ENCODE results near the gene COG2. TPM values are rescaled to one million over a fixed set of nuclear protein-coding genes. Genes with fewer than 3 reads are reported as not detected.

The COG2 gene
- total and polyA plus RNA-seq, 2 of the 13 experiments (the other 11 are each of a cell fraction or from before 2014, with no cell fraction given) = 16.8 to 36.3 TPM

- TF ChIP-seq ZNF737 (CRISPR knock-in tag; IDR thresholded peaks at IDR 0.05; ENCODE audit: borderline replicate concordance) (peak; percentile 31; the same call in 1 of the 2 replicates), DPF2 (CRISPR knock-in tag; IDR thresholded peaks at IDR 0.05; ENCODE audit: borderline replicate concordance, low read depth) (peak; percentile 98), RFXANK (CRISPR knock-in tag; IDR thresholded peaks at IDR 0.05) (no peak; the same call in 1 of the 2 replicates), NR2F1 (CRISPR knock-in tag; IDR thresholded peaks at IDR 0.05) (peak; percentile 96 to 98), EZH2 (conservative IDR thresholded peaks at IDR 0.05; ENCODE audit: low read depth, low read length) (no peak), ZNF263 (CRISPR knock-in tag; IDR thresholded peaks at IDR 0.05) (peak; percentile 79), ZFP1 (CRISPR knock-in tag; IDR thresholded peaks at IDR 0.05) (peak; percentile 54; the same call in 1 of the 2 replicates), SP140L (CRISPR knock-in tag; IDR thresholded peaks at IDR 0.05; ENCODE audit: borderline replicate concordance) (peak; percentile 57; the same call in 1 of the 2 replicates), ZFP91 (CRISPR knock-in tag; IDR thresholded peaks at IDR 0.05; ENCODE audit: borderline replicate concordance) (peak; percentile 87), ZNF788 (CRISPR knock-in tag; IDR thresholded peaks at IDR 0.05; ENCODE audit: borderline replicate concordance) (peak; percentile 91; the same call in 1 of the 2 replicates), ZNF607 (CRISPR knock-in tag; IDR thresholded peaks at IDR 0.05; ENCODE audit: borderline replicate concordance) (peak; percentile 76; the same call in 1 of the 2 replicates), PAXIP1 (CRISPR knock-in tag; conservative IDR thresholded peaks at IDR 0.05) (peak; percentile 98), ZNF557 (CRISPR knock-in tag; IDR thresholded peaks at IDR 0.05) (peak; percentile 64; the same call in 1 of the 2 replicates), IRF9 (CRISPR knock-in tag; IDR thresholded peaks at IDR 0.05; ENCODE audit: borderline replicate concordance) (peak; percentile 99), DMAP1 (CRISPR knock-in tag; IDR thresholded peaks at IDR 0.05) (peak; percentile 95), RFXAP (CRISPR knock-in tag; IDR thresholded peaks at IDR 0.05; ENCODE audit: borderline replicate concordance) (peak; percentile 89), GLI4 (CRISPR knock-in tag; IDR thresholded peaks at IDR 0.05; ENCODE audit: borderline replicate concordance) (no peak), WIZ (CRISPR knock-in tag; IDR thresholded peaks at IDR 0.05) (peak; percentile 47; the same call in 1 of the 2 replicates), RAD21 (CRISPR knock-in tag; IDR thresholded peaks at IDR 0.05) (no peak; the same call in 1 of the 2 replicates), ZNF674 (CRISPR knock-in tag; IDR thresholded peaks at IDR 0.05; ENCODE audit: low read depth) (no peak), KDM6A (CRISPR knock-in tag; IDR thresholded peaks at IDR 0.05; ENCODE audit: low read depth) (peak; percentile 94), GATAD1 (CRISPR knock-in tag; IDR thresholded peaks at IDR 0.05) (peak; percentile 78), HNRNPK (IDR thresholded peaks at IDR 0.05; ENCODE audit: low read depth, low read length, poor library complexity, severe bottlenecking) (no peak), CREM (IDR thresholded peaks at IDR 0.05) (peak; percentile 90), CREM (CRISPR knock-in tag; IDR thresholded peaks at IDR 0.05) (no peak), STAG1 (CRISPR knock-in tag; IDR thresholded peaks at IDR 0.05) (peak; percentile 37)
Observed at GRCh38 chr1:230702934-230703678, 60.8 kb downstream of the COG2 start (continued).
